Right lobe of liver (tissue), 4 donors: ENCODE results near the gene CXCL17.

Experiments used
- CTCF ChIP-seq, 4 donors: fragments of 200-600 bp in 3 of 4; fragments of 450-650 bp in 1 of 4; IDR thresholded peaks; one replicate each; pipeline versions ENCODE4 v1.5.1 to v1.8.0; 2016 to 2022; ENCODE audit warnings: antibody characterized with exemption in 4 of 4, mild to moderate bottlenecking in 2 of 4
- POLR2A ChIP-seq: fragments of 450-650 bp; IDR thresholded peaks from one replicate; pipeline ENCODE4 v1.6.1; 2017; ENCODE audit warnings: antibody characterized with exemption, mild to moderate bottlenecking
- donor health status: DM: no; HTN: no; CAD: no.
- donor health status: DM: no; HTN: no; CAD: no.
- donor health status: DM: no; HTN: yes; CAD: no.

GRCh38 chr19:42407085-42407815 lies 35.5 kb downstream of the CXCL17 start:
- TF ChIP-seq POLR2A (no peak), CTCF (IDR thresholded peaks at IDR 0.05) (no peak)
